AG04449 (cell line): ENCODE measurements around the gene ANKRD30A.
"Not testable (repeated sequence)": the region's sequence is repeated elsewhere in the genome, so short reads cannot be mapped to it uniquely, and the experiment has no call there.

Experiments used
- CTCF ChIA-PET: fragments of 350-600 bp; formaldehyde crosslinking; extraction: SDS; loops from one replicate; lab custom pipeline; 2021; ENCODE audit warnings: antibody characterized with exemption; lab: Yijun Ruan, JAX
- POLR2A ChIA-PET: fragments of 400-600, 350-600 bp; formaldehyde crosslinking; extraction: SDS; loops from one replicate; lab custom pipeline; 2020; ENCODE audit warnings: antibody characterized with exemption, inconsistent platforms; lab: Yijun Ruan, JAX
- DNase-seq: peaks from one replicate; pipeline ENCODE4 v3.0.0-alpha.2; 2010; ENCODE audit warnings: low read depth, low spot score
- H3K4me3 ChIP-seq: 2 replicates; pipeline ENCODE4 v1.5.1; 2011; ENCODE audit warnings: low read depth, mild to moderate bottlenecking, control low read depth, low read length
- TF ChIP-seq, protein P1 (sequence below): IDR thresholded peaks from one replicate; pipeline ENCODE4 v1.5.1; 2011; ENCODE audit warnings: mild to moderate bottlenecking, moderate library complexity, low read length, control low read depth, inconsistent platforms; ENCODE audit not compliant: insufficient read depth; ENCODE audit errors: missing control alignments

ANKRD30A gene

DNA sequence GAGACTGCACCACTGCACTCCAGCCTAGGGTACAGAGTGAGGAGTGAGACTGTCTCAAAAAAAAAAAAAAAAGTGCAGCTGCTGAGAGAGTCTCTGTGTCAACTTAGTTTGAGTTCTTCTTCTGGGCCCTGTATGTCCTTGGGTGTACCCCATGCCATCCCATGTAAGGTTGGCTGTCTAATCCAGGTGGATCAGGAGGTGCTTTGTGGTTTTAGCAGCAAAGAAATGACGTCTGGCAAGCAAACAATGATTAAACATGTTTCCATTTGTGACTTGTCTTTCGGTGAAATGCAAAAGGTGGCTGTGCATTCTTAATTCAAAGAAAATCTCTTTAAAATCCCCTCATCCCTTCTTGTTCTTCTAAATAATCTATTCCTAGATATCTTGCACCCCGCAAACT lies 255.9 kb downstream of the ANKRD30A start:
- TF ChIP-seq, protein P1, sequence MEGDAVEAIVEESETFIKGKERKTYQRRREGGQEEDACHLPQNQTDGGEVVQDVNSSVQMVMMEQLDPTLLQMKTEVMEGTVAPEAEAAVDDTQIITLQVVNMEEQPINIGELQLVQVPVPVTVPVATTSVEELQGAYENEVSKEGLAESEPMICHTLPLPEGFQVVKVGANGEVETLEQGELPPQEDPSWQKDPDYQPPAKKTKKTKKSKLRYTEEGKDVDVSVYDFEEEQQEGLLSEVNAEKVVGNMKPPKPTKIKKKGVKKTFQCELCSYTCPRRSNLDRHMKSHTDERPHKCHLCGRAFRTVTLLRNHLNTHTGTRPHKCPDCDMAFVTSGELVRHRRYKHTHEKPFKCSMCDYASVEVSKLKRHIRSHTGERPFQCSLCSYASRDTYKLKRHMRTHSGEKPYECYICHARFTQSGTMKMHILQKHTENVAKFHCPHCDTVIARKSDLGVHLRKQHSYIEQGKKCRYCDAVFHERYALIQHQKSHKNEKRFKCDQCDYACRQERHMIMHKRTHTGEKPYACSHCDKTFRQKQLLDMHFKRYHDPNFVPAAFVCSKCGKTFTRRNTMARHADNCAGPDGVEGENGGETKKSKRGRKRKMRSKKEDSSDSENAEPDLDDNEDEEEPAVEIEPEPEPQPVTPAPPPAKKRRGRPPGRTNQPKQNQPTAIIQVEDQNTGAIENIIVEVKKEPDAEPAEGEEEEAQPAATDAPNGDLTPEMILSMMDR = no peak
- H3K4me3 ChIP-seq = no peak overlapping the region
- ChIA-PET POLR2A (no interaction called here), CTCF (no interaction called here)
- DNase-seq = no peak

DNA sequence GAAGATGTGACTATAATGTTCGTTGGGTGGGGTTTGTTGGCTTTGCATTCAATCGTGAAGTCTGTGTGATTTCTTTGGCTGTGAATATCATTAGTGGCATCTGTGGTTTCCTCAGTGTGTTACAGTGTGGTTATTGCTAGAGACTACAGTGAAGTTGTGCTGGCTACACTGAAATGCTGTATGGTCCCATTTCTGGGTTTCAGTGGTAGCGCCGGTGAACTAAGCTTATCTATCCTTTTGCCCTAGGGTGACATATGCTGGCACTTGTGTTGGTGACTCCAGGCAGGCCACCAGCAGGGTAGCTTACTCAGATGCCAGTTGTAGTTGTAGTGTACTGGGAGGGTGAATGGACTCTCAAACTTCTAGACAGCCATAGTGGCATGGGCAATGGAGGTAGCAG lies 259.5 kb downstream of the ANKRD30A start:
- no peak for DNase-seq
- POLR2A ChIA-PET = no interaction called here
- CTCF ChIA-PET = no interaction called here
- no peak overlapping the region for H3K4me3 ChIP-seq
- TF ChIP-seq, protein P1 = no peak

DNA sequence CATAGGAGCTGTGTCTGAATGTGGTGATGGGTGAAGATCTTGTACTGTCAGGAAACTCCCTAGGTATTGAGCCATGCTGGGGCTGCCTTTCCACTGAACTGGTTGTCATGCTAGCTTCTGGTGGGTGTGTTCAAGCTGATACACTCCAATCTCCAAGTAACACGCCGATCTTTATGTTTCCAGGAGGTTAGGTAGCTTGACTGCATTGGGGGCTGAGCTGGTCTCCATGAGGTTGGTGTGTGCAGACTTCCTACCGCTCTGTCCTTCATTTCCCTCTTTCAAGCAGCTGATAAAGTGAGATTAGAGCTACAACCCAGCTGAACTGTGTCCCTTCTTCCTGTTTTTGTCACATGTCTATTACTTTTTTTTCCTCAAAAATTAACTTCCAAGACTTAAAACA lies 265.5 kb downstream of the ANKRD30A start:
- CTCF ChIA-PET = no interaction called here
- H3K4me3 ChIP-seq = no peak overlapping the region
- TF ChIP-seq, protein P1 = no peak
- no peak for DNase-seq
- POLR2A ChIA-PET = no interaction called here

DNA sequence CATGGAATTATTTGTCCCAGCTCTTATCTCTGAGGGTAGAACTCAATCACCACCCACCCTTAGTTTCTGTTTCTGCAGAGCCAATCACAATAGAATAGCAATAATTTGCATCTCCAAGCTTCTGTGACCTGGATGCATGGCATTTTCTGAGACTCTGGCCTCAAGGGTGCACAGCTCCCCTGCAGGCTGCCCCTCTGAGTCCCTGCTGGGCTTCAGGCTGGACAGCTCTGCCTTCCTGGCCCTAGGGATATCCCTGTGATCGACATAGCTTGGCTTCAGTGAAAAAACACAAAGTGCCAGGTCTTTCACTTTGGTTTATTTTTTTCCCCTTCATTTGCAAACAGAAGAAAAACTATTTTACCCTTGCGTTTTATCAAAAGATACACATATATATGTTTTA lies 275.4 kb downstream of the ANKRD30A start:
- H3K4me3 ChIP-seq, POLR2A ChIA-PET, DNase-seq, CTCF ChIA-PET: not testable (repeated sequence)

DNA sequence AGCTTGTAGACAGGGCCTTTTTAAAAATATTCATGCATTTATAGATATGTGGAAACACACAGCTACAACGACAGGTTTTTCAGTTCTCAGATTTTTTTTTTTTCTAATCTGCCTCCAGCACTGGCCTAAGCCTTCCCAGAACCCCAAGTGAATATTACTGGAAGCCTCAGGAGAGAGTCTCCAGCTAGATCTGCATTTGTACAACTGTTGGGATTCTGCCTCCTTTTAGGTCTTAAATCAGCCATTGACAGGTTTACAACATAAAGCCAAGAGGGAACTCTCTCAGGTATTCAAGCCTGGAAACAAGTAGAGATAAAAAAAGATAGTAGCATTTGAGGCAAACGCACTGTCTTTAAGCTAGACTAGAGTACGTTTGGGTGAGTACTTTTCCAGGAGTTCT lies 275.8 kb downstream of the ANKRD30A start:
- POLR2A ChIA-PET = no interaction called here

DNA sequence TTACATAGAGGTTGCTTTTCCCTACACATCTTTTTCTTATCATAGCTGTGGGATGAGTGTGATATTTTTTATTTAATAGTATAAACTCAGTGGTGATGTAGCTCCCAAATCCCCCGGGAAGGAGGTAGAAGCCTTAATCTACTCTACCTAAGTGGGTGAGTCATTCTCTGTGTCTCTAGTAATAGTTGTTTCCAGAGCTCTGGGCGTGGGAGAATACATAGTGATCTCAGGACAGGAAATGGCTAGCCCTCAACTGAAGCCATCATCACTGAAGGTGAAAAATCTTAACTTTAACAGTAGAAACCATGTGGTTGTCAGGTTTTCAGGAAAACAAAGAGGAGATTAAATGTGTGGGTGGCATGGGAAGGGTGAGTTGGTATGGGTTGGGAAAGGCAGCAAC lies 278.4 kb downstream of the ANKRD30A start:
- ChIA-PET POLR2A (no interaction called here), CTCF (no interaction called here)
- TF ChIP-seq, protein P1 = no peak

More for the DNA sequence above, 275.8 kb downstream of the ANKRD30A start:
- TF ChIP-seq, protein P1 = no peak
- no peak overlapping the region for H3K4me3 ChIP-seq
- DNase-seq = no peak
- CTCF ChIA-PET = no interaction called here

More for the DNA sequence above, 278.4 kb downstream of the ANKRD30A start:
- no peak for DNase-seq
- no peak overlapping the region for H3K4me3 ChIP-seq
